ENCODE results near the gene TMEM115. TPM values are rescaled to one million over a fixed set of nuclear protein-coding genes. Genes with fewer than 3 reads are reported as not detected.
A peak's percentile ranks its signal among the peaks of the same experiment; 100 is the strongest.

Gene TMEM115
- total RNA-seq, 1 donor from 2014 or later, result 18.9 TPM

DNA sequence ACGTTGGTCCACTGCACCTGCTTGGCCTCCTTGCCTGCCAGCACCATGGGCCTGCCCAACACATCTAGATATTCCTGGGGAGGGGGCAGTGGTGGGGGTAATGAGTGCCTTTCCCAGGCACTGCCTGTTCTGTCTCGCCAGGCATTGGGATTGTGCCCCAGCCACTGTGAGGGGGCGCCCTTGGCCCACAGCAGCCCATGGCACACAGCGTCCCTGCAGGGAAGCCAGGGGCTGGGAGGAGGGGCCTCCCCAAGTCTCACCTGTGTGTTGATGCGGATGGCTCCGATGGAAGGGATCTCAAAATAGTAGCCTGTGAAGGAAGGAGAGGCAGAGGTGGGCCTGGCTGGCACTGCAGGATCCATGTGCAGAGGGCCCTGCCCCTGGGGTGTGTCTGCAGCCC is 18.7 kb upstream of the TMEM115 start:
- no peak for DNase-seq

DNA sequence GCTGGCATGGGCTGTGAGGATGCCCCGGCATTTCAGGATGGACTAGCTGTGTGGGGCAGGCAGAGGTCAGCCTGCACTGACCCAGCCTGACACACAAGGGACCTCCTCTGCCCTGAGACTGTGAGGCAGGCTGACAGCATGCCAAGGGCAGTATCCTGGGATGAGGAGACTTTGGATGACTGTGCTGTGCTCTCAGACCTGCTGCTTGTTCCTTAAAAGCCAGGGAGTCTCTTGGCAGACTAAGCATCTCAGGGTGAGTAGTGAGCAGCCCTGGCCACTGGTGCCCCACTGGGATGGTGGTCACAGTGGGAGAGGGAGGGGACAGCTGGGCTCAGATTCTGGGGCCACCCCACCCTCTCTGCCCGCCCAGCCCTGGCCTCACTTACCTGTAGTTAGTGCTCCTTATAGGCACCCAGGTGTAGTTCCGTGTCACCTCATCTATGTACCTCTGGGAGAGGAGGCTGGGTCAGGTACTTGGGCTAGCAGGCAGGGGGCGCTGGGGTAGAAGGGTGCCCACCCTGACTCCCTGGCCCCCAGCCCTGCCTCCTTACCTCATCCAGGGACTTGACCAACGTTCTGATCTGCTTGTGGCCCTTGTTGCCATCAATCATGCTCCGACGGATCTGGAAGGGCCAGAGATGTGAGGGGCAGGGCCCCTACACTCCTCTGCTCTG is 16.1 kb upstream of the TMEM115 start:
- no peak for DNase-seq

DNA sequence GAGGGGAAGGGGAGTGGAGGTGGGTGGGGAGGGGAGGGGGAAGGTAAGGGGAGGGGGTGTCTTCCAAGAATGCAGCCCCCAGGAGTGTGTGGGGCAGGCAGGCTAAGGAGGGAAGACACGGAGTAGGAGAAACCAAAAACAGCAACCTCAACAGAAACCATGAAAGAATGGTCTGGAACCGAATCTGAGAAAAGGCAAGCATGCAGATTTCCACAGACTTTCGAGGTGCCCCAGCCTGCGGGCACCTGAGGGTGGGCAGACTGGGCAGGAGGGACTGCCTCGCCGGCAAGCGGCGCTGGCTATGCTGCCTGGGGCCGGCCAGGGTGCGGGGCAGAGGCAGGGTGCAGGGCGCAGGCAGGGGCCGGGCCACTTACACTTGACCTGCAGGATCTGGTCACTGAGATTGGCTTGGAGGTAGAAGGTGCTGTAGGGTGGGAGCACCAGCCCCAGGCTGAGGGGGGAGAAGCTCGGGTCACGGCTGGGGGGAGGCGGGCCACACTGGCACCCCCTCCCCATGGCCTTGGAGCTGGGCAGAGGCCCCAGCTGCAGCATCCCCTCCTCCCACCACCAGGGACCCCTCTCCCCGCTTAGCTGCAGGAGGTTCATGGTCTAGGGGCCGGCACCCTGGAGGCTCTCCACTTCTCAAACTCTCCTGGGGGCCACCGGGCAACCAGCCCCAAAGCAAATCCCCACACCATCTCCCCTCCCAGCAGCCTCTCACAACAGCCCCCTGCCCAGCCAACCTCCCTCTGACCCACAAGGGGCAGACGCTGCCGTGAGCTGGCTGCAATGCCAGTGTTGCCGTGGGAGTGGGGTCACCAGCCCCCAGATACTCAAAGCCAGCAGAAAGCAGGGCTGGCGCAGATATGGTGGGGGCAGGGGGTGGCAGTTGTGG is 15.3 kb upstream of the TMEM115 start:
- DNase-seq, result no peak

DNA sequence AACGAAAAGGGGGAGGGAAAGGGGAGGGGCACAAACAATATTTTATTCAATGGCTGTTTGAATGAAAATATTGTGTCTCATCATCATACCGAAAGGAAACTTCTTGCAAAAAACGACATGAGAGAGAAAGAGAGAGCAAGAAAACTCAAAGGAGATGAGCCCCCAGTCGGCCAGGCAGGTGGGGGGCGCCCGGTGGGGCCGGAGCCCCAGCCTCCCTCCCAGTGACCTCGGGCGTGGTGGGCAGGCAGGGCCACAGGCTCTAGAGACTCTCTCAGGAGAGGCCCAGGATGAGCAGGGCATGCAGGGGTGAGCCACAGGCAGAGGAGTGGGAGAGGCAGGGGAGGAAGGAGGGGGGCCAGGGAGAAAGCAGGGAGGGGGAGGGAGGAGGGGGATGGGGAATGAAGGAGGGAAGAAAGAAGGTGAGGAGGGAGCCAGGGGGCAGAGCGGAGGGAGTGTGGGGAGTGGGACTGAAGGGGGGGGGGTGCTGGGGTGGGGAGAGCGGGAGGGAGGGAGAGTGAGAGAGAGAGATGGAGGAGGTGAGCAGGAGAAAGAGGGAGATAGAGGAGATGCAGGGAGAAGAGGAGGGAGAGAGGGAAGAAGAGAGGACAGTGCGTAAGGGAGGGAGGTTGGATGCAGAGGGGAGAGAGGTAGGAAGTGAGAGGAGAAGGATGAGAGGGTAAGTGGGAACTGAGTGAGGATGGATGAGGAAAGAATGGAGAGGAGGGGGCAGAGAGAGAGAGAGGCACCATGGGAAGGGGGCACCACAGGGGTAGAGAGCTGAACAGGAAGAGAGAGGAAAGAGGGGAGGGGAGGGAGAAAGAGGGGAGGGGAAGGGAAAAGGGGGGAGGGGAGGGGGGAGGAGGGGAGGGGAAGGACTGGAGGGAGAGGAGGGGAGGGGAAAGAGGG is 14.1 kb upstream of the TMEM115 start:
- DNase-seq, result no peak

DNA sequence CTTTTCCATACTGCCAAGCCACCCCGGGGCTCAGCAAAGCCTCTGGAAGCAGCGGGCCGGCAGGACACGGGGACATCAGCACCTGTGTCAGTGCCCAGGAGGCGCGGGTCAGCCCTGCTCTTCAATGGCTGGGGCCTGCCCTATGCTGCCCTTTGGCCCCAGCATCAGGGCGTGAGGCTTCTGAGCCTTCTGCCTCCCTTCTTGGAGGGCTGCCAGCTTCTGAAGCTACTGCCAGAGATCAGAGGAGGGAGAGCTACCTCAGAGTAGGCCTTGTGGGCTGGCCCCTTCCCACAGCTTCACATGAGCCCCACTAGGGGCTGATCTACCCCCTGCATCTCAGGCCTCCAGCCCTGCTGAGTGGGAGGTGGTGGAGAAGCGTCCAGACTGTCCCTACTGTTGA is 13.0 kb upstream of the TMEM115 start:
- DNase-seq, result no peak

DNA sequence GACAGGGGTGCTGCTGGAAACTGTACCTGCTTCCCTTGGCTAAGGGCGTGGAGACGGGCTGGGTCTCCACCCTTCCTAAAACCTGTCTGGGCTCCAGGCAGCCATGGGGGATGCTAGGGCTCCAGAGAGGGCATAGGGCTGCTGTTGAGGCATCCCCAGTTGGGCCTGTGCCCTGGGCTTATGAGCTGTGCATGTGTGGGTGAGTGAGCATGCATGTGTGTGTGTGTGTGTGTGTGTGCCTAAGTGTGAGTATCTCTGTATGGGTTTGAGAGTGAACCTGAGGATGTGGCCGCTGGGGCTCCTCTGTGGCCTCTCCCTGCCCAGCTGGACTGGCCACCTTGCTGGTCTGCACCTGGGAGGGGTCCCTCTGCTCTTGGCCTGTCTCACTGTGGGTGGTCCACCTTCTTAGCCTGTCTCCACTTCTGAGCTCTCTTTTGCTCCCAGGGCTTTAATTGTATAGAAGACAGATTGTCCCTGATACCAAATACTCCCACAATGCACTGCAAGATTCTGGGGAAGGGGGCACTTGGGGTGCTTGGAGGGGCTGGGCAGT is 11.9 kb upstream of the TMEM115 start:
- no peak for DNase-seq

DNA sequence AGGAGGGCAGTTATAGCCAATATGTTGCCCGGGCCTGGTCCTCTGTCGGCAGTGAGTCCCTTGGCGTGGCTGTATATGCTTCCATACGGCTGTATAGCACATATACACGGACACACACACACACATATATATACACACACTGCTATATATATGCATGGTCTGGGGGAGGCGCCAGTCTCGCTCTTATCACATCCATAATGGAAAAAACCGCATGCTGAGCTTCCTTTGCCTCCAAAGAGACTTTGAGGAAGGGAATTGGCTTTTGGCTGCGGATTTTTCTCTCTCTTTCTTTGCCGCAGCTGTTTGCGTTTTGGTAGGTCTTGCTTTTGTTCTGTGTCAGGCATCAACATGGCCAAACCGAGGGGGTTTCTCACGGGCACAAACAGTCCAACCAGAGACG is 11.3 kb upstream of the TMEM115 start:
- DNase-seq, result peak; percentile 78

DNA sequence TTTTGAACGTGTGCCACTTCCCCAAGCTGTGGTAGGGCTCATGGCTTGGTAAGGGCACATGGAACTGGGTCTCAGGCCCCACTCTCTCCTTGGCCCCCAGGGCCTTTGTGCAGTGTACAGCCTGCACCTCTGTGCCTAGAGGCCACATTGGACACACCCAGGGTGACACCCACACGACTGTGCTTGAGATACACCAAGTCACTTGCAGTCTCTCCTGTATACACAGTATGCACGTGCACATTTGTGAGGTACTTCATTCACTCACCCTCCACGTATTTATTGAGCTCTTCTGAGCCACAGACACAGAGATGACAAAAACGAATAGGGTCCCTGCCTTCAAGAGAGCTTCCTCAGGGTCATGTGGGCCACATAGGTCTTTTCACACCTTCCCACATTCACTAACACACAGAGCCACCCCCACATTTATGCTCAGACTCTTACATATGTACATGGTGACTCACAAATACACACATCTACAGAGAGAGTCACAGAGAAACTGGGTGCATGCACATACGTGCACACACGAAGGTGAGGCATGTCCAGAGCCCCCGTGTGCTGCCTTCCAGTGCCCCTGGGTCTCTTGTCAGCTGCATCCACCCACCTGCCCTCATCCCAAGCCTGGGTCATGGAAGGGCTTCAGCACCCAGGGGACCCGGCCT is 9.8 kb upstream of the TMEM115 start:
- DNase-seq, result no peak

DNA sequence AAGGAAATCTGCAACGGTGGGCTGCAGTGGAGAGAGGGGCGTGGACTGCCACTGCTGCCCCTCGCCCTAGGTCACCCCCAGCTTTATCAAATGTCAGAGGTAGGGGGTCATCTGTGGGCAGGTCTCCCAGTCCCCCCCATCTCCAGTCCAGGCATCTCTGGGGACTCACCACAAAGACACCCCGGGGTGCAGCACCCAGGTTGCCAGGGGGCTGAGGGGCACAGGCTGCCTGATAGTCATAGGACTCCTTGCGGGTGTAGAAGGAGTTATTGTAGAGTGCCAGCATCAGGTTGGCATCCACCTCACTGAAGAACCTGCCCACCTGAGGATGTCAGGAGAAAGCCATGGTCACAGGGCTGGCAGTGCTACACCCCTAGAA is 6.5 kb upstream of the TMEM115 start:
- no peak for DNase-seq

DNA sequence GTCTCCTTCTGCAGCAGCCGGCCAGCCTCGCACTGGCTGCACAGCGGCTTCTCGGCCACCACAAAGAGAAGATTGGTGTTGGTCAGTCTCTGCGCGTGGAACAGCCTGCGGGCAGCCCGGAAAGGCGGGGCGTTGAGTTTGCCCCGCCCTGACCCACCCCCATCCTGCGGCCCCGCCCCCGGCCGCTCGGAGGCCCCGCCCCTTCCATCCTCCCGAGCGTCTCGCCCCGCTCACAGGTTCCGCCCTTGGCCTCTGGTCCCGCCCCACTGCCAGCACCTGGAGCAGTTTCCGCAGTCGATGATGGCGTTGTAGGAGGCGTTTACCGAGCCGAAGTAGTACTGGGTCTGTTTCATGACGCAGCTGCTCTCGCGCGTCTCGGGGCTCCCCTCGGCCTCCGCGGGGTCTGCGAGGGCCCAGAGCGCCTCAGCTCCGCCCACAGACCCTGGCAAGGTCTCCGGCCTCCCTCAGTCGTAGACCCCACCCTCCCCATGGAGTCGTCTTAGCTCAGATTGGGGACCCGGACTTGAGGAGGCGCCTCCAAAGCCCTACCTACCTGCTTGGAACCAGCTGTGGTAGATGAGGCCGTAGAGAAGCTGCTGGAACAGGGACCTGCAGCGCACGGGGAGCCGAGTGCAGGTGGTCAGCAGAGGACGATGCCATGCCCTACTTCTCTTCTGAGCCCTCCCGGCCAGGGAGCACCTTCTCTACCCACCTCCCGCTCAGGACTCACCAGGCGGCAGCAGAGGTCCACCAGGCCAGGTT is 5.9 kb upstream of the TMEM115 start:
- peak; percentile 41 for DNase-seq

DNA sequence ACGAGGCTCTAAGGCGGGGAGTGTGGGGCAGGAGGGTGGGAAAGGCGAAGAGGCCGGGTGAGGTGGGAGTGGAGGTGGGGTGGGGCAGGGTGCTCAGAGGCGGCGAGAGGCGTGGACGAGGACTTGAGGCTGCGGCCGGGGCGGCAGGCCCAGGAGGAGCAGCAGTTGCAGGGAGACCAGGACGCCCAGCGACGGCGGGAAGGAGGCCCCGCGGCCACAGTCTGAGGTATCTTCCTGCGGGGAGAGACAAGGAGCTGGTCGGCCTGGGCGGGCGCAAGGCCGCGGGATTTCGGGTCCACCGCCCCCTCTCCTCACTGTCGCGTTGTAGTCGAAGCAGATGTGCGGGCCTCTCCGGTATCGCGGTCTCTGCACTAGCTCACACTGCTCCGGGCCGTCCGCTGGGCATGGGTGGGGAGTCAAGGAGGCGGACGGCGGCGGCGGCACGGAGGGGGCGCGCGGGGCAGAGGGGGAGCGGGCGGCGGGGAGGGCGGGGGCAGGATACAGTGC is 5.3 kb upstream of the TMEM115 start:
- no peak for DNase-seq

DNA sequence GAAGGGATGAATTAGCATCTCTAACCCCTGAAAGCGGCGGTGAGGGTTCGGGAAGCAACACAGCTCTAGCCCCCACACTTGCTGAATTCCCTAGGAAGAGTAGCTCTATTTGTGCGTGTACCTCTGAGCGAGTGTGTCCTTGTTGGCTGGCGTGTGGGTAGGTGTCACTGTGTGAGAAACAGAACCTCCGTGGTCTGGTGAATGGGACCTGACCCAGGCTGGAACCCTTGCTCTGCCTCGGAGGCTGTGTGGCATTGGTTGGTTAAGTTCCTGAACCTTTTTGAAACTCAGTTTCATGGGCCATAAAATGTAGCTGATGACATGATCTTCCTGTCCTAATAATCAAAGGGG is 414 bp upstream of the TMEM115 start:
- DNase-seq, result no peak

DNA sequence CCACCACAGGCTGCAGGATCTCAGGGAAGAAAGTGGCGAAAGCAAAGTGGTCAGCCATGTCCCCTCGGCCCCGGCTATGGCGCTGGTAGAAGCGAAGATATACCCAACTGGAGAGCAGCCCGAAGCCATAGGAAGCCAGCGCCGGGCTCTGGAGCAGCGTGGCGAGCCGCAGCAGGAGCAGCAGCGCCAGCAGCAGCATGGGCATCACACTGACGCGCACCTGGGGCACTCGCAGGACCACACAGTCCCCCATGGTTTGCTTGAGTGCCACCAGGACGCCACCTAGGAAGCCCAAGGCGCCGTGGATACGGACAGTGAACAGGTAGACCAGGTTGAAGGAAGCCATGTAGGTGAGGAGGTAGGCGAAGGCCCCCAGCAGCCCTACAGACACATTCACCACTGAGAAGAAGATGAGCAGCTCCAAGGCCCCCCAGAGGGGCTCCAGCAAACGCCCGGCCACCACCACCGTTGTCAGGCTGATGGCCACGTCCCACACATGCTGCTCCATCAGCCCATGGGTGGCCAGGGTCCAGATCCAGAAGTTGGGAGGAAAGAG is 888 bp downstream of the TMEM115 start:
- no peak for DNase-seq

DNA sequence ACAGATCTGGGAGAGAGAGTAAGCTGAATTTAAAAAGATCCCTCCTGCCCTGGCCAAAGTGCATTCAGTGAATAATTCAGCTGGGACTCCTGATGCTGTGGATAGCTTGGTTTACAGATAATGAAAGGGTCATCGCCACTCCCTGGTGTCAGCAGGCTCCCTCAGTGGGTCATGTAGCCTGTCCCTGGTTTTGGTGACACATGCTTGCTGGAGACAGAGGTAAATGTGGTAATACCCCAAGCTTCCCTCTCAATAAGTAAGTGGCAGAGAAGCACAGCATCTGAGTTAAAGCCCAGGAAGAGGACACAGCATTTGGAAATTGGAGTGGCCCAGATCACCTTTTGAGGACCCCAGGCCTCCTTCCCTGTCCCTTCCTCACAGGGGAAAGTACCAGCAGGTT is 1.8 kb downstream of the TMEM115 start:
- no peak for DNase-seq

DNA sequence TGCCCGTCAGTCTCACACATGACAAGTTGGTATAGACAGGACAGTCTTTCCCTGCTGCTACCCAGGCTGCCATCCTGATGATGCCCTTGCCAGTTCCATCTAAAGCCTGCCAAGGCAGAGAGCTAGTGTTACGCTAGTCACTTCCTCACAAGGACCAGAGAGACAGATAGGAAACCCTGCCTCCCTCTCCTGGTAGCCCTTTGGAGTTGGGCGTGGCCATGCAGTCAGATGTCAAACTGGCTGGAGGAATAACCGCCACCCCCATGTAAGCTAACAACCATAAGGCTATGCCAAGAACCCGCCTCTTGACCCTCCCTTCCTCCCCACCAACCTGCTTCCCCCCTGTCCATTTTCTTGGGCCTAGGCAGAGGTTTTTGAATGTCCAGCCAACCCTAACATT is 2.8 kb downstream of the TMEM115 start:
- no peak for DNase-seq

DNA sequence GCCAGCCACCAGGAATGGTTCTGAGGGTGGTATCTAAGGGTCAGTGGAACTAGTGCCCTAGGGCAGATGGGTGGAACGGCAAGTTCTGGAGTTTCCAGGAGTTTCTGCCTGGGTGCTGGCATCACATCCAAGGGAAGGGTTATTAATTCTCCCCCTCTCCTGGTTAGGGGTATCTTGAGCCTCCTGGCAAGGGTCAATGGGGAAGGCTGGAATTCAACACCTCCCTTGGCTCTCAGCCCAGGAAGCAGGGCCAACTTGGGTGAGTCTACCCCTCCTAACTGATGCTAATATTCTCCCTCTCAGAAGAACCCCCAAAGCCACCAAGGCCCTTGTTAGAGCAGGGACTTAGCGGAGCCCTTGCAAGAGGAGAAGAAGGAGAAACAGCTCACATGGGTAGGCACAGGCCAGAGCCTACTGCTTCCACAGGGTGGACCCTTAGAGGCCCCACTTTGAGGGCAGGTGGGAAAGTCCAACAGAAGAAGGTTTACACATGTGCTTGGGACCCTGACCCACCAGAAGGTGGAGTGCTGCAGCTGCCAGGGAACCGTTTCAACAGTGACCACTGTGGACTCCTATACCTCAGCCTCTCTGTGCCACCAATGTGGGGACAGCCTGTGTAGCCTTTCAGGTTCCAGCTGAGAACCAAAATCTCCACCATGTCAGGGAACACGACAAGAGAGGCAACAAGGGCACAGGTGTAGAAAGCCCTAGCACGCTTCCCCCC is 3.3 kb downstream of the TMEM115 start:
- DNase-seq, result no peak

DNA sequence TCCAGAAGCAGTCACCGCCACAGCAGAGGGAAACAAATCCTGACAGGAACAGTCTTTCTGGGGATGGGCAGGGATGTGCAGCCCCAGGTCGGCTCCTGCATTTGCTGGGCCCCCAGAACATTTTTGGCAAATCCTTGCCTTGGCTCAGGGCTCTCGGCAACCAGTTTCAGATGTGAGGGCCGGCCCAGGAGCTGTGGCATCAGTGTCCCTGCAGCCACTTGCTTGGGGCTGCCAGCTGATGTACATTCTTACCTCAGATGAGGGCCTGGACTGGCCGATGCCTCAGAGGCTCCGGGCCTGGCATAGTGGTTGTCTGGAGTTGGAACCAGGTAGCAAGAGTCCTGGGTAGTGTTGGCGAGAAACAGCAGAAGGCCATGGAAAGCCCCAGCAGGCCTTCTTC is 4.5 kb downstream of the TMEM115 start:
- DNase-seq, result no peak

DNA sequence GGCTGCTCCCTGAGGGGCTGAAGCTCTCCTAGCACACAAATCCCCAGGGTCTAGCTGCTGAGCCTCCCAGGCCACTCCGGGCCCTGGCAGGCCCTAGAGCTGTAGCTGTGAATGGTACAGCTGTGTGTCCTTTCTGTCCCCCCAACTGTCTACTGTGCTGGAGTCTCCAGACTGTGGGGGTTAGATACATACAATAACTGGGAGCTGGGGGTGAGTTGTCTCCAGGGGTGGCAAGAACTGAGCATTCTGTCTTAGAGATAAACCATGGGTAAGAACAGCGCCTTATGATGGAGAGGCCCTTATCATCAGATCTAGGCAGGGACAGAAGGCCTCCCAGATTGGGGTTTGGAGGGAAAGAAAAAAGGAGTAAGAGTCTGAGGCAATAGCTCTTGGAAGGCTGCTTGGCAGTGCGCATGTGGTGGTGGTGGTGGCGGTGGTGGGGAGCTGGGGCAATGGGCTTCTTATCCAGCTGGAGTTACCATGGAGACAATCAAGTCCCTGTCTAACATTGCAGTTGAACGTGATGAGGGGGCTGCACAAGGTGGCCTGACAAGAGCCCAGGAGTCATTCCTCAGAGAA is 5.0 kb downstream of the TMEM115 start:
- no peak for DNase-seq

DNA sequence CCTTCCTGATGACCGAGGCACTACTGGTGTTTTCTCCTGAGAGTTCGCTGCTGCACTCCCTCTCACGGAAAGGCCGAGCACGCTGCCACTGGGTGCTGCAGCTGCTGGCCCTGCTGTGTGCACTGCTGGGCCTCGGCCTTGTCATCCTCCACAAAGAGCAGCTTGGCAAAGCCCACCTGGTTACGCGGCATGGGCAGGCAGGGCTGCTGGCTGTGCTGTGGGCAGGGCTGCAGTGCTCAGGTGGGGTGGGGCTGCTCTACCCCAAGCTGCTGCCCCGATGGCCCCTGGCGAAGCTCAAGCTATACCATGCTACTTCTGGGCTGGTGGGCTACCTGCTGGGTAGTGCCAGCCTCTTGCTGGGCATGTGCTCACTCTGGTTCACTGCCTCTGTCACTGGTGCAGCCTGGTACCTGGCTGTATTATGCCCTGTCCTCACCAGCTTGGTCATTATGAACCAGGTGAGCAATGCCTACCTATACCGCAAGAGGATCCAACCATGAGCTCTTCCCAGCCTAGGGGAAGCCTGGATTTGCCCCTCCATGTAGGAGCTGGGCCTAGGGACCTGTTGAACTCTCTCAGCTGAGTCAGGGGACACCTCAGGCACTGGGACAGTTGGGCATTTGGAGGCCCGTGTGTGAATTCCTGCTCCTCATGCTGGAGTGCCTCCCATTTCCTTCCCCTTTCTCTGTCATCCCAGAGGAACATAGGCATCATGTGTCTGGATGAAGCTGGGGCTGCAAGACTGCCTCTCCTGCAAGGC is 5.9 kb downstream of the TMEM115 start:
- no peak for DNase-seq

Measured in skin of body (tissue), 2 donors.